SK-N-MC (cell line): ENCODE data around the gene ZNHIT3.

Experiments used
- DNase-seq: peaks from one replicate; pipeline ENCODE4 v3.0.0-alpha.2; 2011; ENCODE audit warnings: low read depth, low spot score
- H3K27ac ChIP-seq: fragments of 200-600 bp; sonication (generic); 2 replicates; pipeline ENCODE4 v1.5.1; 2016; ENCODE audit warnings: mixed run types
- H3K36me3 ChIP-seq: fragments of 200-600 bp; sonication (generic); 2 replicates; pipeline ENCODE4 v1.6.1; 2017; ENCODE audit warnings: antibody characterized with exemption, low read length, mixed read lengths; ENCODE audit not compliant: insufficient read depth
- H3K4me3 ChIP-seq: fragments of 200-600 bp; sonication (generic); 2 replicates; pipeline ENCODE4 v1.5.1; 2016
- H3K9ac ChIP-seq: fragments of 200-600 bp; sonication (generic); 2 replicates; pipeline ENCODE4 v1.8.0; 2017; ENCODE audit warnings: mixed run types, mixed read lengths; ENCODE audit not compliant: insufficient read length
- H3K9me3 ChIP-seq: fragments of 200-600 bp; sonication (generic); 2 replicates; pipeline ENCODE4 v1.6.1; 2017; ENCODE audit warnings: low read depth, mild to moderate bottlenecking, antibody characterized with exemption, low read length, moderate library complexity, mixed read lengths
- EZH2 ChIP-seq: fragments of 200-600 bp; sonication (generic); IDR thresholded peaks from one replicate; pipeline ENCODE4 v1.6.1; 2017; ENCODE audit warnings: antibody characterized with exemption
- FOXP2 ChIP-seq: optimal IDR thresholded peaks from 2 replicates; pipeline ENCODE3; 2011; ENCODE audit warnings: mild to moderate bottlenecking, moderate library complexity; ENCODE audit not compliant: insufficient read depth; ENCODE audit errors: extremely low read length, control extremely low read depth
- POLR2AphosphoS5 ChIP-seq: IDR thresholded peaks from 2 replicates; pipeline ENCODE4 v1.6.1; 2012; ENCODE audit warnings: mild to moderate bottlenecking, low read depth, low read length, borderline replicate concordance

The ZNHIT3 gene

DNA sequence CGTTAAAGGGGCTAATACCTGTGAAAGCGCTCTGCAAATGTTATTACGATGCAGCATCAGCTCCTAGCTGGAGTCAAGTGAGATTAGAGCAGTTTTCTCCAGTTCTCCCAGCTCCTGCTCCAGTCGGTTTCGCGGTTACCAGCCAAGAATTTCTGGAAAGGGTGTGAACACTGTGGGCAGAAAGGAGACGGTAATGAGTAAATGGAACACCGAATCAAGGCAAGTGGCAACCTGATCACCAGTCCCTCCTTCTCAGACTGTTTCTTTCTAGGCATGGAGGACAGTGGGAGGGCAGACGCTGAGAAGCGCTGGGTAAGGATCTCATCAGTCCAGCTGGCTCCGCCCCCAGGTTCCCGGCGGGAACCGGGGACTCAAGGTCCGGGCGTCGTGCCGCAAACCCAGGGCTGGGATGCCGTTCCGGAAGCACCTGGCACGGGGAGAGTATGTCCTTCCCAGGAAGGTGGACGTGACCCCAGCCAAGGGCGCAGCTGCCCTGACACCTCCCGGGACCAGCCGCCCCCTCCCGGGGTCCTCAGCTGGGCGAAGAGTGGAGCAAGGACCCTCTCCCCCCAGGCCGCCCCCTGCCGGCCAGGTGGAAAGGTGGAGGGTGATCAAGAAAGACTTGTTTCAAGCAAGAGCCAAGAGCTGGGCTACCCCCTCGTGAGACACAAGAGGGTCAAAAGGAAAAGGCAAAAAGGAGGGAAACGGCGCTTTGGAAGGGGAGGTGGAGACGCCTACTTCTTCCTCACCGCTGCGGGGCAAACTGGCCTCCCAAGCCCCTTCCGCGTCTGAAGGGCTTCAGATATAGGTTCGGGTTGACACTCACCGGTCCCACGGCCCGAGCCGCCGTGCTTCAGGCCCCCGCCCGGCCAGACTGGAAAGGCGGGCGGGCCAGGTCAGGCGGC lies 47.7 kb downstream of the ZNHIT3 start:
- H3K9me3 ChIP-seq, result no peaks in the 10 kb centered on the region
- no peak for DNase-seq
- peak overlapping the region; percentile 98 for H3K4me3 ChIP-seq
- peak overlapping the region; percentile 93 for H3K27ac ChIP-seq
- H3K9ac ChIP-seq, result peak overlapping the region; percentile 97
- TF ChIP-seq POLR2AphosphoS5, result no peak
- no peak for TF ChIP-seq EZH2
- TF ChIP-seq FOXP2, result no peak
- peaks cover 63% of the 10 kb centered on the region for H3K36me3 ChIP-seq

DNA sequence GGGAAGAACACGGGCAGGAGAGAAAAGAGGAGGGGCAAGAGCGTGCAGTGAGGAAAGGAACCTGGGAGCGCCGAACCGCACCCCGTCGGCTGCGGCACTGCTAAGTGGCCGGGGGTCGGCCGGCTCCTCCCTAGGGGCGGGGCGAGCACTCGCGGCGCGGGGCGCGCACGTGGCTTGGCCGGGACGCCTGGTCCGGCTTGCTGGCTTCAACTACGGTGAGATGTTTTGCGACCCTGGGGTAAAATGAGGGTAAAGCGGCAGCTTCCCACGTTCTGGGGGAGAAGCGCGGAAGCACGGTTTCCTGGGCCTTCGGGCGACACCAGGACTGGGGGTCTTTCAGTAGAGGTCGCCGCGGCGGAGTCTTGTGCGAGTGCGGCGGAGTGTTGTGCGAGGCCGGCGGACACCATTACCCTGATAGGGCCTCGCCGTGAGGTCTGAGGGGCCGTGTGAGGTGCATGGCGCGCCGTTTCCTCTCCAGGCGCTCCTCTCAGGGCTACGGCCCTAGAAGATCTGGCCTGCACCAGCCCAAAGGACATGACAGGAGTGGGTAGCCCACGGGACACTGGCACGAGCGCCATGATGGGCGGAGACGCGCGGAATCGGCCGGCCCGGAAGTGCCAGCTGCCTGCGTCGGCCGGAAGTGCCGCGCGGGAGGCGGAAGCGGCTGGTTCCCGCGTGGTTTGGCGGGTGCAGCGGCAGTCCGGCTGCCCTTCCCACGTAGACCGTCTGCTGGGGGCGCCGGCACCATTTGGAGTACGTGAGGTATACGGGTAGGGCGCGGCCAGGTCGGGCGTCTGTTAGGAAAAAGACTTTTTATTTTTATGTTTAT lies 48.6 kb downstream of the ZNHIT3 start, which contains the start of the genes MYO19 and PIGW:
MYO19 (minus strand) TSS at position 29 of the 829 bp plus-strand sequence. CDS start 2,330 bp downstream, outside the sequence.
PIGW (plus strand) TSS at position 148 of the 829 bp plus-strand sequence. CDS start 2,115 bp downstream, outside the sequence.
- H3K4me3 ChIP-seq, result peak within 1 kb of the TSS; percentile 98
- peak within 1 kb of the TSS; percentile 97 for H3K9ac ChIP-seq
- DNase-seq, result peak; percentile 24
- H3K9me3 ChIP-seq, result no peaks in the 10 kb centered on the region
- TF ChIP-seq EZH2 (no peak), POLR2AphosphoS5 (peak; percentile 96), FOXP2 (no peak)
- H3K27ac ChIP-seq, result peak within 1 kb of the TSS; percentile 93
- peaks cover 54% of the 10 kb centered on the region for H3K36me3 ChIP-seq

DNA sequence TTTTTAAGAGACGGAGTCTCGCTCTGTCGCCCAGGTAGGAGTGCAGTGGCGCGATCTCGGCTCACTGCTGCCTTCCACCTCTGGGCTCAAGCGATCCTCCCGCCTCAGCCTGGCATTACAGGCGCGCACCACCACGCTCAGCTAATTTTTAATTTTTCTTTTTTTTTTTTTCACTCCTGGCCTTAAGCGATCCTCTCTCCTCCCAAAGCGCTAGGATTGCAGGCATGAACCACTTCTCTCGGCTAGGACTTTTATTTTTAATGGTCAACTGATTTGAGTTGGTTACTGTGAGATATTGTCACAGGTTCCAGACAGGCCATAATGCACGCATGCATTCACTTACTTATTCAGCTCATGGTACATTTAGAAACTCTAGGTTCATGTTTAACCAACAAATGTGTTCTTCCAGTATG lies 49.2 kb downstream of the ZNHIT3 start:
- TF ChIP-seq POLR2AphosphoS5 (no peak), EZH2 (no peak), FOXP2 (no peak)
- H3K36me3 ChIP-seq, result peaks cover 52% of the 10 kb centered on the region

DNA sequence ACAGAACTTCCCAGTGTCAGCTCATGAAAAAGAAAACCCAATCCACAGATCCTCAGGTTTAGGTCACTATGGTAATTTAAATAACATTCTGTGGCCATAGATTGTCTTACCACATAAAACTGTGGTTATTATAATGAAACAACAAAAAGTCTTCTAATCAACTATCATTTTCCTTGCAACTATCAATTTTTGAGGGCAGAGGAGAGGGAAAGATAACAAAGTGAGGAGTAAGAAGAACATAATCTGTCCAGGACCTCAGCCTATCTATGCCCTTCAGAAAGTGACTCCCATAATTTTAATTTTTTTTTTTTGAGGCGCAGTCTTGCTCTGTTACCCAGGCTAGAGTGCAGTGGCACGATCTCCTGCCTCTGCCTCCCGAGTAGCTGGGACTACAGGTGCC lies 54.2 kb downstream of the ZNHIT3 start:
- no peak for TF ChIP-seq FOXP2
- no peak for TF ChIP-seq POLR2AphosphoS5
- TF ChIP-seq EZH2, result no peak
- H3K9ac ChIP-seq, result no peak overlapping the region
- H3K27ac ChIP-seq, result no peak overlapping the region
- H3K4me3 ChIP-seq, result no peak overlapping the region
- H3K9me3 ChIP-seq, result no peaks in the 10 kb centered on the region
- peaks cover 24% of the 10 kb centered on the region for H3K36me3 ChIP-seq
- DNase-seq, result no peak

More for the DNA sequence above, 49.2 kb downstream of the ZNHIT3 start:
- peak overlapping the region; percentile 93 for H3K27ac ChIP-seq
- peak overlapping the region; percentile 97 for H3K9ac ChIP-seq
- H3K9me3 ChIP-seq, result no peaks in the 10 kb centered on the region
- H3K4me3 ChIP-seq, result peak overlapping the region; percentile 98
- no peak for DNase-seq

DNA sequence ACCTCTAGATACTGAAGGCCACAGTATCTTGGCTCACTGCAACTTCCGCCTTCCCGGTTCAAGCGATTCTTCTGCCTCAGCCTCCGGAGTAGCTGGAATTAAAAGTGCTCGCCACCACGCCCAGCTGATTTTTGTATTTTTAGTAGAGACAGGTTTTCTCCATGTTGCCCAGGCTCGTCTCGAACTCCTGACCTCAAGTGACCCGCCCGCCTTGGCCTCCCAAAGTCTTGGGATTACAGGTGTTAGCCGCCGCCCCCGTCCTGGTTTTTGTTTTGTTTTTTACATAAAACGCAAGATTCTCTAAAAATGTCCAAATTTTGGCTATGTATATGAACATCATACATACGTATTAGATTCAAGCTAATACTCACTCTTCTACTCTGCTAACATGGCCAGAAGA lies 56.3 kb downstream of the ZNHIT3 start:
- H3K9ac ChIP-seq, result no peak overlapping the region
- DNase-seq, result no peak
- TF ChIP-seq POLR2AphosphoS5, result no peak
- no peak for TF ChIP-seq FOXP2
- TF ChIP-seq EZH2, result no peak

DNA sequence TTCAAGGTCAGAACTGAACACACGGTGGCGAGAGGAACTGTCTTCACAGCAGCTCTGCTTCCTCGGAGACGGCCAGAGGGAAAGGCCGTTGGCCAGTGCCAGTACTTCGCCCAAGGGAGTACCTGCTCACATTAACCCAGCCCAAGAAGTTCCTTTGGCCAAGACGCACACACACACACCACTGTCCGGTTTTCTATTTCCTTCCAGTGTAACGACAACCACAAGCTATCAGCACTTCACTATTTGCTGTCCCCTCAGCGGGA lies 57.5 kb downstream of the ZNHIT3 start:
- H3K4me3 ChIP-seq, result peak overlapping the region; percentile 91
- TF ChIP-seq EZH2 (no peak), POLR2AphosphoS5 (no peak), FOXP2 (no peak)
- H3K36me3 ChIP-seq, result peaks cover 25% of the 10 kb centered on the region
- H3K9me3 ChIP-seq, result no peaks in the 10 kb centered on the region
- peak overlapping the region; percentile 89 for H3K27ac ChIP-seq
- DNase-seq, result no peak
- H3K9ac ChIP-seq, result peak overlapping the region; percentile 98

More for the DNA sequence above, 56.3 kb downstream of the ZNHIT3 start:
- Histone ChIP-seq H3K36me3 (peaks cover 32% of the 10 kb centered on the region), H3K27ac (no peak overlapping the region), H3K9me3 (no peaks in the 10 kb centered on the region), H3K4me3 (no peak overlapping the region)

DNA sequence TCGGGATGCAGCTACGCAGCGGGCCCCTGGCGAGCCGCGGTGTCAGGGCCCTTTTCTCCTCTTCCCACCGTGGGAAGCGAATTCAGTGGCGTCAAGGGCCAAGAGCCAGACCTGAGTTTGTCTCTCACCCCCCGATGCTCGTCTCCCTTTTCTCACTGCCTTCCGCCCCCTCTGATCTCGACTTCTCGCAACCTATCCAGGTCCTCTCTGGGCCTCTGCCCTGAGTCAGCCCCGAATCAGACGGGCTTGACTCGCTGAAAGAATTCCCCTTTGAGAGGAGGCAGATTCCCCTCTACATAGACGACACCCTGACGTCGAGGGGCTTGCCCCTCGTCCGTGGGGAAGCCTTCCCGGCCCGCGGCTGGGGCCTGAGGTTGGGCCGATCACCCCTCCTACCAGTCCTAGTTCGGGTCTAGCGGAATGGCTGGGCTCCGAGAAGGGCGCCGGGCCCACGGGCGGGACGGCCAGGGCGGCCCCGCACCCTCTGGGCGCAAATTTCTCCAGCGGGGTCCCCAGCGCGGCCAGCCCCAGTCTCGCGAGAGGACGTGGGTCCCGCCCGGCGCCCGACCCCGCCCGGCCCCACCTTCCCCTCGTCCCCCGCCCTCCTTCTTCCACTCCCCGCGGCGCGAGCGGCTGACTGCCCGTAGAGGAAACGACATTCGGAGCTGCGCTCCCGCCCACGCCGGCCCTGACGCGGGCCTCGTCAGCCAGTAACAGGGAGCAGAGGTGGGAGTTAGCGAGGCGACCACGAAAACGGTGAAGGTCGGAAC lies 58.0 kb downstream of the ZNHIT3 start, which contains the start of gene GGNBP2:
GGNBP2 (plus strand) TSS at position 613 of the 770 bp plus-strand sequence. CDS start 806 bp downstream, outside the sequence.
- peak within 1 kb of the TSS; percentile 93 for H3K27ac ChIP-seq
- no peak for DNase-seq
- peaks cover 29% of the 10 kb centered on the region for H3K36me3 ChIP-seq
- peak within 1 kb of the TSS; percentile 91 for H3K4me3 ChIP-seq
- no peaks in the 10 kb centered on the region for H3K9me3 ChIP-seq
- no peak for TF ChIP-seq EZH2
- TF ChIP-seq FOXP2, result no peak
- peak; percentile 81 for TF ChIP-seq POLR2AphosphoS5
- H3K9ac ChIP-seq, result peak within 1 kb of the TSS; percentile 98
